HCEC 1CT (cell line): Measurements from ENCODE around the gene DNM2.
"Not testable (repeated sequence)": the region's sequence is repeated elsewhere in the genome, so short reads cannot be mapped to it uniquely, and the experiment has no call there.

Experiments
- DNase-seq: peaks from one replicate; pipeline ENCODE4 v3.0.0-alpha.2; 2017

DNM2 gene

DNA sequence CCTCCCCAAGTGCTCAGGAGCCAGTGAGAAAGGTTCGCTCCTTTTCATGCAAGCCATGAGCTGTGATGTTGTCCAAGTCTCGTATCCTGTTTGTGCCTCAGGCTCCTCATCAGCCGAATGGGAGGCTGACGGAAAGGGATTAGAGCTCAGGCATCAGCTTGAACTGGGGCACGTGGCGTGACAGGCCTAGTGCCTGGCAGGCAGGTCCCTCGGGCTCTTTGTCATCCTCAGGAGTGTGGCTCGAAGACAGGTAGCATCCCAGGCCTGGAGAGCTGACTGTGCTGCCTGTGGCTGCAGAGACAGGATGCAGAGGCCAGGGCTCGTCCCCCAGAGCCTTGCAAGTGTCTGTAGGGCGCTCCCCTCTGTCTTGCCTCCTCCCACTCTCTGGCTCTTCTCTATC is 38.5 kb downstream of the DNM2 start:
- DNase-seq = no peak

DNA sequence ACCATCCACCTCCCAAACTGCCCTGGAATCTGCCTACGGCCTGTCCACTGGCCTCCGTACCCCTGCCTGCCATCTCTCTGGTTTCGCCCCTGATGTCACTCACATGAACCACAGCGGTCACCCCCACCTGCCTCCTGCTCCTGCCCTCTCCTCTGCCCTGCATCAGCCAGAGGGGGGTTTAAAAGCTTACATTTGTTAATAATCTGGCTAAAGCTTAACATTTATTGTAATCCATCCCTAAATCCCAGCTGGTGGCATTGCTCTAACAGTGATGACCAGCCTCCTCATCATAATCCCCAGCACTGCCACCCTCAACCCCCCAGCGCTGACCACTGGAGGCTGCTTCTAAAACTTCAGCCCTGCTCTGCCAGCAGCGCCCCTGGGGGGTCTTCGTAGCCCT is 38.9 kb downstream of the DNM2 start:
- DNase-seq = no peak

DNA sequence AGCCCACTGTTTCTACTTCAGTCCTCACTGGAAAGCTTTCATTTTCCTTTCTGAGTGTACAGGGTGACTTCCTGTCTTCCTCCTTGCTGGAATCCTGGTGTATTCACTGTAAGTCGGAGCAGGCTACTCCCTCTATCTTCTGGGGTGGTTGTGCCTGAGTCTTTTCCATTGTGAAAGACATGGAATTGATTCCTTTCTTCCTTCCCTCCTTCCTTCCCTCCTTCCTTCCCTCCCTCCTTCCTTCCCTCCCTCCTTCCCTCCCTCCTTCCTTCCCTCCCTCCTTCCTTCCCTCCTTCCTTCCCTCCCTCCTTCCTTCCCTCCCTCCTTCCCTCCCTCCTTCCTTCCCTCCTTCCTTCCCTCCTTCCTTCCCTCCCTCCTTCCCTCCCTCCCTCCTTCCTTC is 40.2 kb downstream of the DNM2 start:
- not testable (repeated sequence) for DNase-seq

DNA sequence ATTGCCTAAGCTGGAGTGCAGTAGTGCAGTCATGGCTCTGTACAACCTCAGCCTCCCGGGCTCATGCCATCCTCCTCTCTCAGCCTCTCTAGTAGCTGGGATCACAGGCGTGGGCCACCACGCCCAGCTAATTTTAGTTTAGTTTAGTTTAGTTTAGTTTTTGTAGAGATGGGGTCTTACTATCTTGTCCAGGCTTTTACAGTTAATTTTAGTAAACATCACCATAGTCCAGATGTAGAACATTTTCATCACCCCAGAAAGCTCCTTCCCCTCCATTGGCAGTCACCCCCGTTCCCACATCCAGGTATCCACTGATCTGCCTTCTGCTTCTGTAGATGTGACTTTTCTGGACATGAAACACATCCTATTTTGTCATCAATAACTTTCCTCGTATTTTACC is 41.1 kb downstream of the DNM2 start:
- DNase-seq = no peak

DNA sequence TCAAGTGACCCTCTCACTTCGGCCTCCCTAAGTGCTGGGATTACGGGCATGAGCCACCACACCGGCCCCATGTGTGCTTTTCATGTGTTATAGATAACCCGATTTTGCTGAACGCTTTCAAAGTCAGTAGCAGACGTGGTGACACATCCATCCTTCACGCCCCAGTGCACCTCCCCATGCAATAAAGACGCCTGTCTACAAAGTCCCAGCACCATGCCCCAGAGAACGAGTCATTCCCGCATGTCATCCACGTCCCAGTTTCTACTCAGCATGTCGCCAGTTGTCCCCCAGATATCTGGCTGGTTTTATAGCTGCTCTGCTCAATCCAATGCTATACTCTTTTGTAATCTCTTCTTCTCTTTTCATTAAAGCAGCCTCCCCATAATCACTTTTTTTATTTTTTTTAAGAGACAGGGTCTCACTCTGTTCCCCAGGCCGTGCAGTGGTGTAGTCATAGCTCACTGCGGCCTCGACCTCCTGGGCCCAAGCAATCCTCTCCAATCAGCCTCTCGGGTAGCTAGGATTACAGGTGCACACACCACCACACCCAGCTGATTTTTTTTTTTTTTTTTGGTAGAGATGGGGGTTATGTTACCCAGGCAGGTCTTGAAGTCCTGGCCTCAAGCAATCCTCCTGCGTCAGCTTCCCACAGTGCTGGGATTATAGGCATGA is 42.5 kb downstream of the DNM2 start:
- no peak for DNase-seq

DNA sequence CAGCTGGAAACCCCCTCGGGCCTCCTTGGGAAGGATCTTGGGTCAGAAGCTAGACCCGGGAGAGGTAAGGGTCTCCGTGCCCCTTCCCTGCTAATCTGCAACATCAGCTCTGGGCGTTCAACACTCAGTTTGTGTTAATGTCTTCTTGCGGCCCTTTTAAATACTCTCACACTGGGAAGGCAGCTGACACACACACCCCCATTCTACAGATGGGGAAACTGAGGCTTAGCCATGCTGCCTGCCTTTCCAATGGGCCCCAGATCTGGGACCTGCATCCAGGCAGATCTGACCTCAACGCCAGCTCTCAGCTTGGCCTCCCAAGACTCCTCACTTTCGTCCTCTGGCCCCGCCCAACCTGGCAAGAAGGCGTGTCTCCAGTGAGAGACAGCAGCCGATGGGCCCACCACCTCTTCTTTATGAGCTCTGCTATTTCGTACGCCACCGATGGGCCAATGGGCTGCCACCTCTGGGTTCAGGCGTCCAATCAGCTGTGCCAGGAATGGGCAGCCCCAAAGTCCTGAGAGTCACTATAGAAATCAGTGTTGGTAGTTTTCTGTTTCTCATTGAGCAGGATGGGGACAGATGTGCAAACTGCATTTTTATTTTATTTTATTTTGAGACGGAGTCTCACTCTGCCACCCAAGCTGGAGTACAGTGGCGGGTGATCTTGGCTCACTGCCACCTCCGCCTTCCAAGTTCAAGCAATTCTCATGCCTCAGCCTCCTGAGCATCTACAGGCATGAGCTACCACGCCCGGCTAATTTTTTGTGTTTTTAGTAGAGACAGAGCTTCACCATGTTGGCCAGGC is 43.8 kb downstream of the DNM2 start:
- no peak for DNase-seq

DNA sequence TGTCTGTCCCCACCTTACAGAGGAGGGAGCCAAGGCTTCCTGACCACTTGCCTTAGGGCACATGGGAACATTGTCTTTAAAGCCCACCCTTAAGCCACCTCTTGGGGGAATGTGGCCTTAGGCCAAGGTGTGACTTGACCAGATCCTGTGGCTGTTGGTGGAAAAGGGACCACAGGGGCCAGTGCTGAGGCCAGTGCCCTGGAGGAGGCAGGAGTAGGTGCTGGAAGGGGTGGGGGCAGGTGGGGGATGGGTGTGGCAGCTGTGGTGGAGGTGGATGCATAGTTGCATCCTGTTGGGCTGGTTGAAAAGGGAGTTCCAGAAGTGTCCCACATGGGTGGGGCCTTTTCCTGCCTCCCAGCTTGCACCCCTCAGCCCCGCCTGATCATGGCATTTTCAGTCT is 44.8 kb downstream of the DNM2 start:
- no peak for DNase-seq

DNA sequence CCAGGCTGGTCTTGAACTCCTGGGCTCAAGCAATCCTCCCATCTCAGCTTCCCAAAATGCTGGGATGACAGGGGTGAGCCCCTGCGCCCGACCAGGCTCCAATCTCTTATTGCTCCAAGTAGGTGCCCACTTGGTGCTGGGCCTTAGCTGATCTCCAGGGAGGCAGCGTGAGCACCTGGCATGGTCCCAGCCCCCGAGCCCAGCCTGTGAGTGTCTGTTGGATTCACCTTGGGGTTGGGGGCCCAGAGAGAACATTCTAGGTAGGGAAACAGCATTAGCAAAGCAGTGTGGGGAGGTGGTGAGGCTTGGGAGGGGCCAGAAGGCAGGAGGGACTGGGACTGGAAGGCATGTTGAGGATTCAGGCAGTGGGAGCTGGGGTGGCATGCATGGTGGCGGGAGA is 45.5 kb downstream of the DNM2 start:
- no peak for DNase-seq

DNA sequence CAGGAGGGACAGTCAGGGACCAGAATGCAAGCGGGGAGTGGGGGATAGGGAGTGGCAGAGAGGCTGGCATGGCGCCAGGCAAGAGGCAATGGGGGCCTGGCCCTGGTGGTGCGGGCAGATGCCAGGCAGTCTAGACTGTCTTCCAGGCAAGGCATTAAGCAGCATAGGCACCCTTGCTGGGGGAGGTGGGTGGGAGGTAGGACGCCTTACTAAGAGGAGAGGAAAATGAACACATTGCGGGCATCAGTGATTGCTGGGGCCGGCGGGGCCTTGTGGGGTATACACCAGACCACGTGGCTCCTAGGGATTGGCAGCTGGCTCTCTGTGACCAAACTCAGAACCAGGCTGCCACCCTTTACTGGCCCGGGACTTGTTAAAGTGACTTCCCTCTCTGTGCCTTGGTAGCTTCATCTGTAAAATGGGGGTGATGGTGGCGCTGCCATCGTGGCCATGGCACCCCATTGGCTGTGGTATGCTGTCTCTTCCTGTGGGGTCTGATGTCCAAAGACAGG is 46.0 kb downstream of the DNM2 start:
- DNase-seq = no peak

DNA sequence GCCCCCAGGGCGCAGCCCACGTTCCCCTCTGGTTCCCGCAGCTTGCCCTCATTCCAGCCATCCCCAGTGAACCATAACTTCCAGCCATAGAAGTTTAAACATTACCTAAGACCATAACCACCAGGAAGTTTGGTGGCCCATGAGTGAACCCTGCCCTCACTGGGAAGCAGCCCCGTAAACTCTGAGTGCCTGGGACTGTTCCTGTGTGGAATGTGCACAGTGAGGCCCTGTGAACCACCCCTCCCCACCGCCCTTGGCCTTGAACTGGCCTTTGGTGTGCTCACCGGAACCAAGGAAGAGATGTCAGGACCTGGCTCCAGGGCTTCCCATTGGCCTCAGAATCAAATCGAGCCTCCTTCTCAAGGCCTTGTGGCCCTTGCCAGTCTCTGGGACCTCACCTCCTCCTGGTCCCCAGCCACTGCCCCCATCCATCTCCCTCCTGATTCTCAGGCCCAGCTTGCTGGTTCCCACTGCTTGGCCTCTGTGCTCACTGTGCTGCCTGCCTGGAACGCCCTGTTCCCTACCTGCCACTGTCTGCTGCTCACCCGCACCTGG is 46.5 kb downstream of the DNM2 start:
- no peak for DNase-seq

DNA sequence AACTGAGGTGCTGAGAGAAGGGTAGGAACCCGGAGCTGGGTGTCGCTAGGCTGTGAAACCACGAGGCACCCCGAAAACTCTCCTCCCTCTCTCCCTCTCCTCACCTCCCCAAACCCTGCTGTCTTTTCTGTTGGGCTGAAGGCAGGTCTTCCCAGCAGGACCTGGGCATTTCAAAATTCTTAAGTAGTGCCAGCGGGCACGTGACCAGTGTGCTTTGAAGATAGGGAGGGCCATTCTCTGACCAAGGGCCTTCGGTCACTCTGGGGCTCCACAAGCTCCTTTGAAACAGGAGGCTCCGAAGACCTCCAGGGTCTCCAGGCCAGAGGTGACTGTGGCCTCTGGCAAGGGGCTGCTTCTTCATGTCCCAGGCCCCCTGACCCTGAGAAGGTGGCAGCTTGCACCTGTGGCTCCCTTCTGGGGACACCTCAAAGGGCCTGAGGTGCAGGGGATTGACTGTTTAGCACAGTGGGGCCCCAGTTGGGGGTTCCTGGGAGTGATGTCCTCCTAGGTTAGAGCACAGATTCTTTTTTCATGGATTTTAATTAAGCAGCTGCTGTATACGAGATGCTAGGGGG is 48.3 kb downstream of the DNM2 start:
- no peak for DNase-seq

DNA sequence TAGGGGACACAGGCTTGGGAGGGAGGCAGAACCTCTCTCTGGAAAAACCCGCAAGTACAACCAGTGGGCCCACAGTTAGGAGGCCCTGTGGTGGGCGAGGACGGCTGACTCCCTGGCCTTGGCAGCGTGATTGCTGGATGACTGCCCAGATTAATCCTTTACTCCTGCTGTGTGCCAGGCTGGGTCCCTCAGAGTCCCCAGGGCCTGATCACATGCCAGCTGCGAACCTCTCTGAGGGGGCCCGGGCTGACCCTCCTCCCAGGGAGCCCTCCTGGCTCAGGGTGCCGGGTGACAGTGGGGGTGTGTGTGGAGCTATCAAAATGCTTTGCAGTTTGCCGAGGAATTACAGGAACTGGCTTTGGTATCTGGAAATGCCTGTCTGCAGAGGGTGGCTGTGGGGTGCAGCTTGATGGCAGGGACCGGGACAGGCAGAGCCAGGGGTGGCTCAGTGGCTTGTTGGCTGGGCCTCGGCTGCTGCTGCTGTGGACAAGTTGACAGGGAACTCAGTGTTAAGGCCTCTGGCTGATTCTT is 48.9 kb downstream of the DNM2 start:
- DNase-seq = no peak

DNA sequence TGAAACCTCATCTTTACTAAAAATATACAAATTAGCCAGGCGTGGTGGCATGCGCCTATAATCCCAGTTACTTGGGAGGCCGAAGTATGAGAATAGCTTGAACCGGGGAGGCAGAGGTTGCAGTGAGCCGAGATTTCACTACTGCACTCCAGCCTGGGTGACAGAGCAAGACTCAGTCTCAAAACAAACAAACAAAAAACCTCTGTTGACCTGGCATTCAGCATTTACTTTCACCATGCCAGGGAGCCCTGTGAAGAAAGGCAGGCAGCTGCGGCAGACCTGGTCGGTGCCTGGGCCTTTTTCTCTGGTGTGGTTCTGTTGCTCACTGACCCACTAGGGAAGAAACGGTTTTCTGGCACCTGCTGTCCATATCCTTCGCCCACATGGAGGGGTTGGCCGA is 49.8 kb downstream of the DNM2 start:
- DNase-seq = no peak

DNA sequence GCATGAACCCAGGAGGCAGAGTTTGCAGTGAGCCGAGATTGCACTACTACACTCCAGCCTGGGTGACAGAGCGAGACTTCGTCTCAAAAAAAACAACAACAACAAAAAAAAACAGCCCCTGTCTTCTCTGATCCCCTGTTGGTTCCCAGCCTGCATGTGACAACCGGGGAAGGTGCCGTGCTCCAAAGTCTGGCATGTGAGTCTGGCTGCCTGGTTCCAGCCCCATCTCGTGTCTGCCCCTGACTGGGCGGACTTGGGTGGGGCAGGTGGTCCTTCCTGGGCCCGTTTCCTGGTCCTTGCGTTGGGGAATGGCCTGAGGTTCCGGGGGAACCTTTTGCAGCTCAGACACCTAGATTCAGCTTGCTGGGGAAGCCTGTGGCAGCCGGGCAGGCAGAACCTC is 50.5 kb downstream of the DNM2 start:
- DNase-seq = no peak

DNA sequence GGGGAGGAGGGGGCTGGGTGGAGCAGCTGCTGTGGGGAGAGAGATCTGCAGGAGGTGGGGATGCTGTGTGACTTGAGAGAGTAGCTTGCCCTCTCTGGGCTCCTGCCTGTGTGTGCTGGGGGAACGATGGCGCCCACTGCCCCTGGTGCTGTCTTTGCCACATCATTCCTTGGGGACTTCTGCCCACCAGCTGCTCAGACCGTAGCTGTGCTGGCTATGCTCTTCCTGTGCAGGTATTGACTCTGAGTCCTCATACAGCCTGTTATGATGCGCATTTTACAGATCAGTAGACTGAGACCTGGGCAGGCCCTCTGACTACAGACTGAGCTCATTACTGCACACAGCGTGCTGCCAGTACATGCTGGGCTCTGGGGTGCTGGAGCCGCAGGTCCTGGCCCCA is 51.1 kb downstream of the DNM2 start:
- no peak for DNase-seq

DNA sequence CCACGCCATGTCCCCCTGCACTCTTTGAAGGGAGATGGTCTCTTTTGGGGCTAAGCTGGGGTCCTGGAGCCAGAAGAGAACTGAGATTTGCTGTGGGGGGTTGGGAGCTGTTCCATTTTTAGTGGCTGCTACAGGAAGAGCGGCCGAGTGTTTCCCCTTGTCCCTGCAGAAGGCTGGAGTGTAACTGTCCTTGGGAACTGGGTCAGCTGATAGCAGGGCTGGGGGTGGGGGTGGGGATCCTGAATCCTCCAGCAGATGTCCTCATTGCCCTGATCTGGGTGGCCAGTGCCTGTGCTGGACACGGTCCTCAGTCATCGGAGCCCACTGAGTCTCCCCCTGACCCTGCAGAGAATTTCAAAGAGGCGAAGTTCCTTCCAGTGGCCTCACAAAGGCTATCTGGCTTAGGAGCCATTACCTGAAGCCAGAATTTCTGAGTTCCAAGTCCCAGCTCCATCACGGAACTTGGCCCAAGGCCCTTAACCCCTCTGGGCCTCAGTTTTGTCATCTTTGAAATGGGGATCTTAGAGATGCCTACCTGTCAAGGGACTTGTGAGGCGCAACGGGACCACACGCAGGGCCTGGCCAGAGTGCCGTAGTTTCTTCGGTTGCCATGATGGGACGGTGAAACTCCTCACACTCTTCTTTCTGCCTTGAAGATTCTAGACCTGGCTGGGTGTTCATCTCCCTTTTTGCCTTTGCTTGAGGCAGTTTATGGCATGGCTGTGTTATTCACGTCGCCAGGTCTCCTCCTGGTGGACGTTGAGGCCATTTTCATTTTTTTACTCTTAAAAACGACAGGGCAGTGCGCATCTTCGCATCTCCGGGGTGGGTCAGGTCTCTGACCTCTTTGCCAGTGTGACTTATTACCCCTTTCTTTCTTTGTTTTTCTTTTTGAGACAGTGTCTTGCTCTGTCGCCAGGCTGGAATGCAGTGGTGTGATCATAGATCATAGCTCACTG is 51.9 kb downstream of the DNM2 start:
- peak; percentile 20 for DNase-seq

DNA sequence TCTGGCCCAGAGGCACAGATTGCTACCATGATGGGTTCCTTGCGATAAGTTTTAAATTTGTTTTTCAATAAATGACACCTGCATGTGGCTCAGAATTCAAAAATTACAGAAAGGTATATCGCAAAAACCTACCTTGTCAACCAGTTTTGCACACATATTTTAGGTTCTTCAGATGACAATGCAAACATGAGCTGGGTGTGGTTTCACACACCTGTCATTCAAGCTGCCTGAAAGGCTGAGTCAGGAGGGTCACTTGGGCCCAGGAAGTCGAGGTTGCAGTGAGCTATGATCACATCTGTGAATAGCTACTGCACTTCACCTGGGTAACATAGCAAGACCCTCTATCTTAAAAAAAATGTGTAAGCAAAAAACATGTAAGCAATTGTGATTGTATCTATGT is 56.1 kb downstream of the DNM2 start:
- DNase-seq = no peak

DNA sequence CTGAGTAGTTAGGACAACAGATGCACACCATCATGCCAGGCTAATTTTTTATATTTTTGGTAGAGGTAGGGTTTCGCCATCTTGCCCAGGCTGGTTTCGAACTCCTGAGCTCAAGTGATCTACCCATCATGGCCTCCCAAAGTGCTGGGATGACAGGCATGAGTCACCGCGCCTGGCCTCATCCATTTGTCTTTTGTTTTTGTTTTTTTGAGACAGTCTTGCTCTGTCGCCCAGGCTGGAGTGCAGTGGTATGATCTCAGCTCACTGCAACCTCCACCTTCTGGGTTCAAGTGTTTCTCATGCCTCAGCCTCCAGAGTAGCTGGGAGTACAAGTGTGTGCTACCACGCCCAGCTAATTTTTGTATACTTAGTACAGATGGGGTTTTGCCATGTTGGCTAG is 57.0 kb downstream of the DNM2 start:
- no peak for DNase-seq

DNA sequence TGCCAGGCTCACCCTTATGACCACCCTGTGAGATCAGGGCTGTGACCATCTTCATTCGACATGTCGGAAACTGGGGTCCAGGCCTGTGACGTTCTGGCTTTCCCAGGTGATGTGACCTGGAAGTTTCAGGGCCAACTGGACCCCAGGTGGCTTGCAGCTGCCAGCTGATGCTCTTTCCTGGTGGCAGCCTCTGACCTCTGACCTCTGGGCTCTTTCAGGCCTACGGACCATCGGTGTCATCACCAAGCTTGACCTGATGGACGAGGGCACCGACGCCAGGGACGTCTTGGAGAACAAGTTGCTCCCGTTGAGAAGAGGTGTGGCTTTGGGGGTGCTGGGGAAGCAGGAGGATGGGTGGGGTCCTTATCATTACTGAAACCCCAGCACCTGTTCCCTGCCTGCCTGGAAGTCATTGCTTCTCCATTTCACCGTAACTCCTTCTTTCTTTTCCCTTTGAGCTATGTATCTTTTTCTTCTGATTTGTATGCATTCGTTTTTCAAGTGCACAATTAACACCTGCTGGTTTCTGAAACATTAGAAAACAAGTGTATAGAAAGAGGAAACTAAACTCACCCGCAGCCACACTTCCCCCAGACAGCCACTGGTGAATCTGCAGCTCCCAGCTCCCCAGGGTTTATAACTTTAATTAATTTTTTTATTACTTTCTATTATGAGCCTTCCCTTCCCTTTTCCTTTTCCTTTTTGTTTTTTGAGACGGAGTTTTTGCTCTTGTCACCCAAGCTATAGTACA is 59.2 kb downstream of the DNM2 start:
- DNase-seq = no peak

DNA sequence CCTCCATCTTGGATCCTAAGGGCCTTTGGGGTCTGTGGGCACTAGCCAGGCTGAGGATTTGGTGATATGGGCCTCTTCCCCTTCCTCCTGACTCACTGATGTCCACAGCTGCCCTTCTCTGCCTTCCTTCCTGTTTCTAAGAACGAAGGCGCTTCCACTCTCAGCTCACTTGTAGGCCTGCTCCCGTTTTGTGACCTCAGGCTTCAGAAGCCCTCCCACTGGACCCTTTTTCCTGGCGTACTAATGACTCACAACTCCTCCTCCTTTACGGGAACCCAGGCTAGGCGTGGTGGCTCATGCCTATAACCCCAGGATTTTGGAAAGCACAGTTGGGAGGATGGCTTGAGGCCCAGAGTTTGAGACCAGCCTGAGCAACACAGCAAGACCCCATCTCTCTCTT is 62.5 kb downstream of the DNM2 start:
- DNase-seq = peak; percentile 68

DNA sequence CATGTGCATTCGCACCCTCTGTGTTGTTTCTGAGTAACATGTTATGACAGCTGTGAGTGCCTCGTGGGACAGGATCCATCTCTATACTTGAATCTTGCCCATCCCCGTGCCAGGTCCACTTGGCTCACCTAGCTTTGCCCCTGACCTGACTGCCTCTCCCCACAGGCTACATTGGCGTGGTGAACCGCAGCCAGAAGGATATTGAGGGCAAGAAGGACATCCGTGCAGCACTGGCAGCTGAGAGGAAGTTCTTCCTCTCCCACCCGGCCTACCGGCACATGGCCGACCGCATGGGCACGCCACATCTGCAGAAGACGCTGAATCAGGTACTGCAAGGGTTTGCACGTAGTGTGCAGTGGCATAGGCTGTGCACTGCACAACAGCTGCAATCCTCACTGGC is 64.9 kb downstream of the DNM2 start:
- no peak for DNase-seq

DNA sequence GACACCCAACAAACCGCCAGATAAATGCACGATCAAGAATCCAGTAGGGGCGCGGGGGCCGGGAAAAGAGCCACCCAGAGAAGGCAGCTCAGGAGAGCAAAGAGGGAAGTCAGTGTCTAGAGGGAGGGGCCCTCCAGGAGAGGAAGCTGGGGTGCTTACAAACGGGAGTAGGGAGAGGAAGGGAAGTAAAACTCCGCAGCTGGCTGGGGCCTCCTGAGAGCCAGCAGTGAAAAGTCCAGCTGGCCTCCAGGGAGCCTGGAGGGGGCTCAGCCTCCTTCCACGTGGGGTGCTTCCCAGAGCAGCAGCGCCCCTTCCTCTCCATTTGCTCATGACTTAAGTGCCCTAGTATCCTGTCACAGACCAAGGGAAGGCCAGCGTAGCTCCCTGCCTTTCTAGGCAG is 66.4 kb downstream of the DNM2 start:
- no peak for DNase-seq
